ENCODE measurements around the gene VASP. TPM values are rescaled to one million over a fixed set of nuclear protein-coding genes. Genes with fewer than 3 reads are reported as not detected.
A peak's percentile ranks its signal among the peaks of the same experiment; 100 is the strongest.

Gene VASP
- total RNA-seq, 1 donor = 71.3 TPM

DNA sequence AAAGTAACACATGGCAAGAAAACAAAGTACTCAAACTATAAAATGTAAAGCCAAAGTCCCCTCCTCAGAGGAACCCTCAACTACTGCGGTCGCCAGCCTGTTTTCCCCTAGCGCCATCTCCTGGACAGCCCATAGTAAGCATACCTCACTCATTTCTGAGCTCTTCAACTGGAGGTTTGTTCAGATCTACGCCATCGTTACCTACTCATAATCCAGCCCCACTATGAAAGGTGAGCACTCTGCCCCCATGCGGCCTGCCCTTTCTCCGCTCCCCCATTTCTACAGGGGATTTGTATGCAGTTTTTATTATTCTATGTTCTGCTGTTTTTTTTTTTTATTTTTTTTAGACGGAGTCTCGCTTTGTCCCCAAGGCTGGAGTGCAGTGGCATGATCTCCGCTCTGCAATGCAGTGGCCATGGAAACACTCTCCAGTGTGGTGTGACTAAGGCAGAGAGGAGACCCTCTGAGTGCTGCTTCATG, 51.2 kb downstream of the VASP start:
- peak; percentile 95 for DNase-seq (ENCODE audit: insufficient read length, low spot score, missing footprints)
- no peak overlapping the region for H3K27ac ChIP-seq (ENCODE audit: low read depth, low read length)

DNA sequence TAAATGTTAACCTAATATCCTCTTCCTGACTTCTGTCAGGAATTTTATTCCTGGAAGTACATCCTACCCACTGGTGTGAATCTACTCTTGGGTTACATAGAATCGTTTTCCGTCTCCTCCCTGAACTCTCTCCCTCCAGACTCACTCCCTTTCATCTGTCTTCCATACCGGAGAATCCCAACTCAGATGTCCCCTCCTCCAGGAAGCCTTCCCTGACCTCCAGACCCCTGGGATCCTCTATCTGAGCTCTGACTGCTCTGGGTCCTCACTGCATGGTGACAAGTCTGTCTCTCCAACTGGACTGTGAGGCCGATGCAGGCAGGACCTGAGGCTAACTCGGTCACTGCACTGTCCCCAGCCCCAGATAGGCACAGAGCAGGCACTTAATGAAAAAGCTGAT, 52.8 kb downstream of the VASP start:
- H3K27ac ChIP-seq (ENCODE audit: low read depth, low read length) = no peak overlapping the region
- TF ChIP-seq, protein P1, sequence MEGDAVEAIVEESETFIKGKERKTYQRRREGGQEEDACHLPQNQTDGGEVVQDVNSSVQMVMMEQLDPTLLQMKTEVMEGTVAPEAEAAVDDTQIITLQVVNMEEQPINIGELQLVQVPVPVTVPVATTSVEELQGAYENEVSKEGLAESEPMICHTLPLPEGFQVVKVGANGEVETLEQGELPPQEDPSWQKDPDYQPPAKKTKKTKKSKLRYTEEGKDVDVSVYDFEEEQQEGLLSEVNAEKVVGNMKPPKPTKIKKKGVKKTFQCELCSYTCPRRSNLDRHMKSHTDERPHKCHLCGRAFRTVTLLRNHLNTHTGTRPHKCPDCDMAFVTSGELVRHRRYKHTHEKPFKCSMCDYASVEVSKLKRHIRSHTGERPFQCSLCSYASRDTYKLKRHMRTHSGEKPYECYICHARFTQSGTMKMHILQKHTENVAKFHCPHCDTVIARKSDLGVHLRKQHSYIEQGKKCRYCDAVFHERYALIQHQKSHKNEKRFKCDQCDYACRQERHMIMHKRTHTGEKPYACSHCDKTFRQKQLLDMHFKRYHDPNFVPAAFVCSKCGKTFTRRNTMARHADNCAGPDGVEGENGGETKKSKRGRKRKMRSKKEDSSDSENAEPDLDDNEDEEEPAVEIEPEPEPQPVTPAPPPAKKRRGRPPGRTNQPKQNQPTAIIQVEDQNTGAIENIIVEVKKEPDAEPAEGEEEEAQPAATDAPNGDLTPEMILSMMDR (IDR thresholded peaks at IDR 0.05; ENCODE audit: extremely low read depth, low read depth, low read length) = no peak
- H4K20me1 ChIP-seq (ENCODE audit: insufficient read depth, low read length) = peaks cover 20% of the 10 kb centered on the region
- no peaks in the 10 kb centered on the region for H3K36me3 ChIP-seq (ENCODE audit: insufficient read depth, low read length)
- H2AFZ ChIP-seq (ENCODE audit: low read length) = no peak overlapping the region
- no peaks in the 10 kb centered on the region for H3K27me3 ChIP-seq (ENCODE audit: insufficient read depth, low read length)
- H3K4me2 ChIP-seq (ENCODE audit: insufficient read depth, low read length) = no peak overlapping the region
- no peak overlapping the region for H3K4me3 ChIP-seq (ENCODE audit: insufficient read depth, low read length)
- no peak for DNase-seq (ENCODE audit: insufficient read length, low spot score, missing footprints)
- no peaks in the 10 kb centered on the region for H3K9me3 ChIP-seq (ENCODE audit: low read depth, low read length)
- H3K4me1 ChIP-seq (ENCODE audit: insufficient read depth, low read length) = no peaks in the 10 kb centered on the region
- peaks cover 7% of the 10 kb centered on the region for H3K79me2 ChIP-seq (ENCODE audit: insufficient read depth, low read length)

More for the DNA sequence above, 51.2 kb downstream of the VASP start:
- Histone ChIP-seq H4K20me1 (ENCODE audit: insufficient read depth, low read length) (peaks cover 27% of the 10 kb centered on the region), H2AFZ (ENCODE audit: low read length) (no peak overlapping the region), H3K27me3 (ENCODE audit: insufficient read depth, low read length) (no peaks in the 10 kb centered on the region), H3K9me3 (ENCODE audit: low read depth, low read length) (no peaks in the 10 kb centered on the region), H3K4me3 (ENCODE audit: insufficient read depth, low read length) (no peak overlapping the region), H3K4me1 (ENCODE audit: insufficient read depth, low read length) (no peaks in the 10 kb centered on the region), H3K36me3 (ENCODE audit: insufficient read depth, low read length) (no peaks in the 10 kb centered on the region), H3K79me2 (ENCODE audit: insufficient read depth, low read length) (peaks cover 3% of the 10 kb centered on the region), H3K4me2 (ENCODE audit: insufficient read depth, low read length) (no peak overlapping the region)
- TF ChIP-seq, protein P1 (IDR thresholded peaks at IDR 0.05; ENCODE audit: extremely low read depth, low read depth, low read length) = peak; percentile 77

- TF ChIP-seq, protein P1 (IDR thresholded peaks at IDR 0.05; ENCODE audit: extremely low read depth, low read depth, low read length) = no peak
- DNase-seq (ENCODE audit: insufficient read length, low spot score, missing footprints) = no peak
- Histone ChIP-seq H3K27ac (ENCODE audit: low read depth, low read length) (no peak overlapping the region), H4K20me1 (ENCODE audit: insufficient read depth, low read length) (peaks cover 21% of the 10 kb centered on the region), H3K4me1 (ENCODE audit: insufficient read depth, low read length) (no peaks in the 10 kb centered on the region), H3K9me3 (ENCODE audit: low read depth, low read length) (no peaks in the 10 kb centered on the region), H3K36me3 (ENCODE audit: insufficient read depth, low read length) (no peaks in the 10 kb centered on the region), H2AFZ (ENCODE audit: low read length) (no peak overlapping the region), H3K4me3 (ENCODE audit: insufficient read depth, low read length) (no peak overlapping the region), H3K4me2 (ENCODE audit: insufficient read depth, low read length) (no peak overlapping the region), H3K79me2 (ENCODE audit: insufficient read depth, low read length) (peaks cover 9% of the 10 kb centered on the region), H3K27me3 (ENCODE audit: insufficient read depth, low read length) (no peaks in the 10 kb centered on the region)
These were observed 53.4 kb downstream of the VASP start for GRCh38 chr19:45560686-45561085.

GRCh38 chr19:45564131-45564780, 57.0 kb downstream of the VASP start:
- TF ChIP-seq, protein P1 (IDR thresholded peaks at IDR 0.05; ENCODE audit: extremely low read depth, low read depth, low read length) = no peak

More at GRCh38 chr19:45564131-45564780, 57.0 kb downstream of the VASP start:
- Histone ChIP-seq H3K27me3 (ENCODE audit: insufficient read depth, low read length) (no peaks in the 10 kb centered on the region), H3K79me2 (ENCODE audit: insufficient read depth, low read length) (peaks cover 15% of the 10 kb centered on the region), H3K4me3 (ENCODE audit: insufficient read depth, low read length) (no peak overlapping the region), H3K9me3 (ENCODE audit: low read depth, low read length) (no peaks in the 10 kb centered on the region), H3K27ac (ENCODE audit: low read depth, low read length) (no peak overlapping the region), H4K20me1 (ENCODE audit: insufficient read depth, low read length) (peaks cover 23% of the 10 kb centered on the region), H2AFZ (ENCODE audit: low read length) (no peak overlapping the region), H3K4me2 (ENCODE audit: insufficient read depth, low read length) (no peak overlapping the region), H3K4me1 (ENCODE audit: insufficient read depth, low read length) (peaks cover 9% of the 10 kb centered on the region), H3K36me3 (ENCODE audit: insufficient read depth, low read length) (no peaks in the 10 kb centered on the region)
- DNase-seq (ENCODE audit: insufficient read length, low spot score, missing footprints) = no peak
